HG02870 (cell line): ENCODE data around the gene ADGRB3.
A peak's percentile ranks its signal among the peaks of the same experiment; 100 is the strongest.
"Not testable (repeated sequence)": the region's sequence is repeated elsewhere in the genome, so short reads cannot be mapped to it uniquely, and the experiment has no call there.

Experiments
- ATAC-seq: cut with Tn5 transposase; IDR thresholded peaks from one replicate; pipeline ENCODE4 v1.9.1; 2021; ENCODE audit warnings: mild to moderate bottlenecking, moderate library complexity; ENCODE audit not compliant: unreplicated experiment

The ADGRB3 gene

GRCh38 chr6:68777956-68778355 is 142.9 kb downstream of the ADGRB3 start:
- ATAC-seq = no peak

- ATAC-seq = peak; percentile 56
These were observed 143.4 kb downstream of the ADGRB3 start for GRCh38 chr6:68778356-68779020.

- ATAC-seq = no peak
These were observed 144.3 kb downstream of the ADGRB3 start for GRCh38 chr6:68779366-68779765.

DNA sequence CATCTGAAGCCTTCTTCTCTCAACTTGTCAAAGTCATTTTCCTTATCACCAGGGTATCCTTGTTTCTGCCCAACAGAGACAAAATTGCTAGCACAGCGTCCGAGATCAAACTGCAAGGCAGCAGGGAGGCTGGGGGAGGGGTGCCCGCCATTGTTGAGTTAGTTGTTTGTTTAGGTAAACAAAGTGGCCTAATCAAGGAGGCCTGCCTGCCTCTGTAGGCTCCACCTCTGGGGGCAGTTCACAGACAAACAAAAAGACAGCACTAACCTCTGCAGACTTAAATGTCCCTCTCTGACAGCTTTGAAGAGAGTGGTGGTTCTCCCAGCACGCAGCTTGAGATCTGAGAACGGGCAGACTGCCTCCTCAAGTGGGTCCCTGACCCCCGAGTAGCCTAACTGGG is 155.0 kb downstream of the ADGRB3 start:
- not testable (repeated sequence) for ATAC-seq

- not testable (repeated sequence) for ATAC-seq
These were observed 179.9 kb downstream of the ADGRB3 start for GRCh38 chr6:68814976-68815375.

GRCh38 chr6:68826501-68826900 is 191.4 kb downstream of the ADGRB3 start:
- no peak for ATAC-seq

DNA sequence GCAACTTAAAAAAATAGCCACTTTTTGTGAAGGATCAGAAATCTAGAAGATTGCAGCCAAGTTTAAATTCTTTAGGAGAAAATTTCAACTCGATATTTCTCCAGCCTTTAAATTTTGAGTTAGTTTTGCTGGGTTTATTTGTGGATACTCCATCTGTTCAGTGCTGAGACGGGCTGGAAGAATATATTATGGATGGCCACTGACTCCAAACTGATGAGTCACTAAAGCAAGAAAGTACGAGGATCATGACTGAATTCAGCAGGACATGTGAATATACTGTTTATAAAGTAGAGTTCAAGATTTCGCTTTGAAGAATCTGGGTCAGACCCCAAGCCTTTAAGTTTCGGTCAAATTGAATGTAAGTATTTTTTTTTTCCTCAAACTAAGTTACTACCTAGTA is 199.5 kb downstream of the ADGRB3 start:
- ATAC-seq = no peak

DNA sequence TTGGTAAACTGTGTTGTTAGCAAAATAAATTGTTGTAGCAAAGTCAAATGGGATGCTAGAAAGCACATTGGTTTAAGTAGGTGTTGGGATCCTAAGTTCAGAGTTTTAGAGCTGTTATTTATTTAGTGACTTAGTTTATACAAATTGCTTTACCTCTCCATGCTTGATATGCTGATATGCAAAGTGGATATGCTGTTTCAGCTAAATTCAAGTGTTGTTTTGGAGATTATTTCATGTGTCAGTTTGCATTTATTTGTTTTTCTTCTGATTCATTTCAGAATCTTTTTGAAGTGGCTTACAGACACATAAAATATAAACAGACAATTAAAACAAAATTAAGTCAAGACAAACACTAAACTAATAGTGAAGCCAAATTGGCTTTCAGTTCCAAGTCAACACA is 203.5 kb downstream of the ADGRB3 start:
- ATAC-seq = no peak

DNA sequence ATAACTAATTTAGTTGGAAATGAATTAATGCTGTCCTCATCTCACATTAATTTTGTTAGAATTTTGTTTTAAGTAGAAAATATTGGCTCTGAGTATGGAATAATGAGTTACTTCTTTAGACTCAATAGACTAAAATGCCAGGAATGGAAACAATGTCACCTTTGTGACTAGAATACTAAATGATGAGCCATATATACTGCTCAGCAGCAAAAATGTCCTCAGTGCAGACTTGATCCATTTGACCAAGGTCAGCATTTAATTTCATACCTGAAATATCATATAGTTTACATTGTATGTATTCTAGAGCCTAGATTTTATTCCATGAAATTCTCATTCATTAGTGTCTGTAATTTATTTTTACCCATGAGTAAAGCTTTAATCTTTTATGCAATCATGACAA is 217.7 kb downstream of the ADGRB3 start:
- ATAC-seq = no peak

DNA sequence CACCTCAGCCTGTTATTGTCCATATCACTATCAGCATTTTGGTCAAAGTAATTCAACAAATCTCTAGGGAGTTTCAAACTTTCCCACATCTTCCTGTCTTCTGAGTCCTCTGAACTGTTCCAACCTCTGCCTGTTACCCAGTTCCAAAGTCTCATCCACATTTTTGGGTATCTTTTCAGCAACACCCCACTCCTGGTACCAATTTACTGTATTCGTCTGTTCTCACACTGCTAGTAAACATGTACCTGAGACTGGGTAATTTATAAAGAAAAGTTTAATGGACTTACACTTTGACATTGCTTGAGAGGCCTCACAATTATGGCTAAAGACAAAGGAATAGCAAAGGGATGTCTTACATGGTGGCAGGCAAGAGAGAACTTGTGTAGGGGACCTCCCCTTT is 224.2 kb downstream of the ADGRB3 start:
- no peak for ATAC-seq

- ATAC-seq = no peak
These were observed 233.6 kb downstream of the ADGRB3 start for GRCh38 chr6:68868646-68869045.

DNA sequence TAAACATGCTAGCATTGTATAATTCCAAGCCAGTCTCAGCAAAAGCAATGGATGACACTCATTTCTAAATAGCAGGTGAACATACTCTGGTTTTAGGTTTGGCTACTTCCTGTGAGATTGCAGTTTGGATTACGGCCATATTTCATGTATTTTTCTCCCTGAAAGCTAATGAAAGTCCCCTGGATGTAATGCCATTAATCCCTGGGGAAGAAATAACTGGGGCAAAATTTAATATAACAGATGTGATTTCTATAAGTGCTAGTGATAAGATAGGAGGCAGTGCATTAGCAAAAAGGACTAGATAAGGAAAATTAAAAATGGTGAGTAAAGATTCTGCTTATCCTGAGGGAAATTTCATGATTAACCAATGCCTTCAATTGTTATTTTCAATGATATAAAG is 238.2 kb downstream of the ADGRB3 start:
- no peak for ATAC-seq

DNA sequence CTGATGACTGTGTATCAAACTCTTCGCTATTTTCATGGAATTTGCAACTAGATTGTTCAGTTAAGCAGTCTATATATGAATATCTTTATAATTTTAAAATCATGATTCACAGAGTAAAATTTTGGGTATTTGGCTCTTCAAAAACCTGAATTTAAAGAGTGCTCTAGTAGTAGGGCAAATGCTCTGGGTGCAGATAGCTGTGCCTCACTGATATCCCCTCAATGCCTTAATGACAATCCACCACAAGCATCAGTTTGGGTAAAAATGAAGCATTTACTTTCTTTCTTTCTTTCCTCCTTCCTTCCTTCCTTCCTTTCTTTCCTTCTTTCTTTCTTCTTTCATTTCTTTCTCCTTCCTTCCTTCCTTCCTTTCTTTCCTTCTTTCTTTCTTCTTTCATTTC is 239.7 kb downstream of the ADGRB3 start:
- ATAC-seq = no peak

DNA sequence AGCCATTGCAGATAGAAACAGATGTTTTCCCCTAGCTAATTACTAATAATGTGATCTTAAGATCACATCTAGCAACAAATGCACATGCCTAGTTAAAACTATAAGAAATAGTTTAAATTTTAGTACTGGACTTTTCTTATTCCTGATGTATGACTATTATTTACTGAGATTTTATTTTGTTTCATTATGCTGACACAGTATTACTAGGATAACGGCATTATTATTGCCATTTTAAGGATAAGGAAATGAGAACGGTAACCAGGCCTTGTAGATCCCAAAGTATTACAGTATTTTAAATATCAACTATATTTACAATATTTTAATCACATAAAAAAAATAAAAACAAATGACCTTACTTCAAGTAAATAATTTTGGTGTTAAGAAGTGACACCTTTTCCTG is 240.3 kb downstream of the ADGRB3 start:
- no peak for ATAC-seq

GRCh38 chr6:68876792-68877493 is 241.9 kb downstream of the ADGRB3 start:
- ATAC-seq = no peak

- ATAC-seq = no peak
These were observed 245.2 kb downstream of the ADGRB3 start for GRCh38 chr6:68880050-68880813.

- not testable (repeated sequence) for ATAC-seq
These were observed 248.2 kb downstream of the ADGRB3 start for GRCh38 chr6:68883325-68883724.

- no peak for ATAC-seq
These were observed 256.3 kb downstream of the ADGRB3 start for GRCh38 chr6:68891419-68891818.

- no peak for ATAC-seq
These were observed 257.4 kb downstream of the ADGRB3 start for GRCh38 chr6:68892452-68892851.

- ATAC-seq = no peak
These were observed 260.8 kb downstream of the ADGRB3 start for GRCh38 chr6:68895929-68896328.

- no peak for ATAC-seq
These were observed 266.0 kb downstream of the ADGRB3 start for GRCh38 chr6:68901044-68901443.

DNA sequence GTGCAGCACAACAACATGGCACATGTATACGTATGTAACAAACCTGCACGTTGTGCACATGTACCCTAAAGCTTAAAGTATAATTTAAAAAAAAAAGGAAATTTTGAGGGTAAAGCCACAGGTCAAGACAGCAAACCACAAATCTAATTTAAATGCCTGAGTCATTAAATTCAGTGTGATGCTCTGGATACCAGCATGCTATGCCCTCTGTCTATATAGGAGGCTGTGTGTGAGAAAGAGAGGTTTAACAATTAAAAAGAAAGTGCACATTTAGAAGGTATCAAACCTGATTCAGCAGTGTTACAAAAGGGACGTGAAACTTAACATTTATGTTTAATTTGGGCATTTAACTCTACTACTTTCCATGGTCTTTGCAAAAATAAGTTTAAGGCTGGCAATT is 276.3 kb downstream of the ADGRB3 start:
- ATAC-seq = no peak
